Heart left ventricle (tissue), 13 donors: ENCODE measurements around the gene AFDN.

Experiments
- POLR2A ChIP-seq, 2 donors: fragments of 450-650 bp; IDR thresholded peaks; one replicate each; pipeline ENCODE4 v1.6.1; 2017; ENCODE audit warnings: antibody characterized with exemption in 2 of 2, mild to moderate bottlenecking in 2 of 2, moderate library complexity in 2 of 2
- TF ChIP-seq, protein P1 (sequence below), 12 donors: fragments of 200-600 bp; sonication (generic) in 4 of 12; IDR thresholded peaks; one replicate each; pipeline versions ENCODE4 v1.5.0 to v1.8.0; 2018 to 2022; ENCODE audit warnings: antibody characterized with exemption in 12 of 12, mild to moderate bottlenecking in 5 of 12
- donor health status: ischemic (EF 13 %, LVEDD 7.1; RV severe dilation, severe dysfunction).
- donor health status: DM: no; HTN: yes; CAD: no.
- donor health status: DM: no; HTN: no; CAD: no.
- donor health status: ischemic (EF 25% LVEDD 6.9; RV normal size, moderate dysfunction).
- donor health status: ischemic (EF 25% LVEDD 5.7; RV mildly dilated, moderate dysfunction).
- donor health status: ischemic (EF 35%, LVEDD 5.7; RV mildly dilated, moderate dysfunction).
- donor health status: nonischemic (EF 11% LVEDD 7.7; RV severe dilation, severe dysfunction).
- donor health status: DM: yes; HTN: yes; CAD: no.
- donor health status: PGD.
- donor health status: ischemic (EF 29% LVEDD 5.4; RV normal size, mild dysfunction).
- donor health status: nonischemic (EF 23%, LVEDD 6.1; RV moderate dilation, normal function).

DNA sequence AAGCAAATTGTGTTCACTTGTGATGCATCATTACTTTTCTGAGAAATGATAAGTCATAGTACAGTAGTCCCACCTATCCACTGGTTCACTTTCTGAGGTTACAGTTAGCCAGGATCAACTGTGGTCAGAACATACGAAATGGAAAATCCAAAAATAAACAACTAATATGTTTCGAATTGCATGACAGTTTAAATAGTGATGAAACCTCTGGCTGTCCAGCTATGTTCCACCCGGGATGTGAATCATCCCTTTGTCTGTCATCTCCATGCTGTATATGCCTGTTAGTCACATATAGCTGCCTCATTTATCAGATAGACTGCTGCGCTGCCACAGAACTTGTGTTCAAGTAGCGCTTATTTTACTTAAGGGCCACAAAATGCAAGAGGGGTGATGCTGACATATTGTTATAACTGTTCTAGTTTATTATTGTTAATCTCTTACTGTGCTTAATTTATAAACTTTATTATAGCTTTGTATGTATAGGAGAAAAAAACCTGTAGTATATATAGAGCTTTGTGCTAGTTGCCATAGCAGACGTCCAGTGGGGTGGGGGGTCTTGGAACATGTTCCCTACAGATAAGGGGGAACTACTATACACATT lies 29.2 kb downstream of the AFDN start:
- TF ChIP-seq, protein P1, sequence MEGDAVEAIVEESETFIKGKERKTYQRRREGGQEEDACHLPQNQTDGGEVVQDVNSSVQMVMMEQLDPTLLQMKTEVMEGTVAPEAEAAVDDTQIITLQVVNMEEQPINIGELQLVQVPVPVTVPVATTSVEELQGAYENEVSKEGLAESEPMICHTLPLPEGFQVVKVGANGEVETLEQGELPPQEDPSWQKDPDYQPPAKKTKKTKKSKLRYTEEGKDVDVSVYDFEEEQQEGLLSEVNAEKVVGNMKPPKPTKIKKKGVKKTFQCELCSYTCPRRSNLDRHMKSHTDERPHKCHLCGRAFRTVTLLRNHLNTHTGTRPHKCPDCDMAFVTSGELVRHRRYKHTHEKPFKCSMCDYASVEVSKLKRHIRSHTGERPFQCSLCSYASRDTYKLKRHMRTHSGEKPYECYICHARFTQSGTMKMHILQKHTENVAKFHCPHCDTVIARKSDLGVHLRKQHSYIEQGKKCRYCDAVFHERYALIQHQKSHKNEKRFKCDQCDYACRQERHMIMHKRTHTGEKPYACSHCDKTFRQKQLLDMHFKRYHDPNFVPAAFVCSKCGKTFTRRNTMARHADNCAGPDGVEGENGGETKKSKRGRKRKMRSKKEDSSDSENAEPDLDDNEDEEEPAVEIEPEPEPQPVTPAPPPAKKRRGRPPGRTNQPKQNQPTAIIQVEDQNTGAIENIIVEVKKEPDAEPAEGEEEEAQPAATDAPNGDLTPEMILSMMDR (IDR thresholded peaks at IDR 0.05): no peak
- TF ChIP-seq POLR2A (IDR thresholded peaks at IDR 0.05): no peak
